GM12874 (cell line): ENCODE results near the gene ARMC12.

Source experiments
- TF ChIP-seq, protein P1 (sequence below): IDR thresholded peaks from 2 replicates; pipeline ENCODE4 v1.5.1; 2011; ENCODE audit warnings: low read depth, mild to moderate bottlenecking, control low read depth, low read length, moderate library complexity; ENCODE audit not compliant: insufficient read depth

Gene ARMC12

GRCh38 chr6:35713006-35713767 lies 23.6 kb upstream of the ARMC12 start:
- TF ChIP-seq, protein P1, sequence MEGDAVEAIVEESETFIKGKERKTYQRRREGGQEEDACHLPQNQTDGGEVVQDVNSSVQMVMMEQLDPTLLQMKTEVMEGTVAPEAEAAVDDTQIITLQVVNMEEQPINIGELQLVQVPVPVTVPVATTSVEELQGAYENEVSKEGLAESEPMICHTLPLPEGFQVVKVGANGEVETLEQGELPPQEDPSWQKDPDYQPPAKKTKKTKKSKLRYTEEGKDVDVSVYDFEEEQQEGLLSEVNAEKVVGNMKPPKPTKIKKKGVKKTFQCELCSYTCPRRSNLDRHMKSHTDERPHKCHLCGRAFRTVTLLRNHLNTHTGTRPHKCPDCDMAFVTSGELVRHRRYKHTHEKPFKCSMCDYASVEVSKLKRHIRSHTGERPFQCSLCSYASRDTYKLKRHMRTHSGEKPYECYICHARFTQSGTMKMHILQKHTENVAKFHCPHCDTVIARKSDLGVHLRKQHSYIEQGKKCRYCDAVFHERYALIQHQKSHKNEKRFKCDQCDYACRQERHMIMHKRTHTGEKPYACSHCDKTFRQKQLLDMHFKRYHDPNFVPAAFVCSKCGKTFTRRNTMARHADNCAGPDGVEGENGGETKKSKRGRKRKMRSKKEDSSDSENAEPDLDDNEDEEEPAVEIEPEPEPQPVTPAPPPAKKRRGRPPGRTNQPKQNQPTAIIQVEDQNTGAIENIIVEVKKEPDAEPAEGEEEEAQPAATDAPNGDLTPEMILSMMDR, result no peak

DNA sequence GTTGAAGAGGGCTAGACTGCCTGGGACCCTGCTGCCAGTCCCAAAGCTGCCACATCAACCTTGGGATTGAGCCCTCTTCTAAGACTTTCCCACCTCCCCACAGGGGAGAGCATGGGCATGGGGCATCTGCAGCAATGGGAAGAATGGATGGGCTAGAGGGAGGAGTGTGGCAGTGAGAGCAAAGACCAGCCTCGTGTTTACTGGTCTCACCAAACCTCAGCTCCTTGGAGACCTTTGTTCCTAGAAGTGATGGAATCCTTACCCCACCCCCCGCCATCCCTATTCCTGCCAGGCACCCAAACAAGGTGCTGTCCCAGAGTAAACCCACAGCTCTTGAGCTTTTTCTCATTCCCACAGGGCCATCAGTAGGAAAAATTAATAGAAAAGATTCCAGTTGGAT lies 20.0 kb upstream of the ARMC12 start:
- TF ChIP-seq, protein P1, result no peak

- TF ChIP-seq, protein P1, result no peak
Measured at GRCh38 chr6:35717449-35718374, 19.1 kb upstream of the ARMC12 start.

DNA sequence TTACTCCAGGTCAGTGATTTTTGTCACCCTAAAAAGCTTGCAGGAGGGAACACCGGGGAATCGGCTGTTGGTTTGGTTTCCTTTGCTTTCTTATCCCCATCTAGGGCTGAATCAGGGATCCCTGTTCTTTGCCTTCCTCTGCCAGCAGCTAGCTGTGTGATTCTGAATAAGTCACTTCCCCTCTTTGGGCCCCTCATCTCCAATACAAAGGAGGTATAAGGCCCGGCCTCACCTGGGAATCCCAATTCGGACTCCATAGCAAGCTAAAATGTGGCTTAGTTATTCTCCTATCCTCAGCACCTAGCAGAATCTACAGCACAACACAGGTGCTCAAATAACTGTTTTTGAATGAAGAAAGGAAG lies 18.5 kb upstream of the ARMC12 start:
- TF ChIP-seq, protein P1, result no peak

- TF ChIP-seq, protein P1, result no peak
Measured at GRCh38 chr6:35718911-35719381, 17.9 kb upstream of the ARMC12 start.

DNA sequence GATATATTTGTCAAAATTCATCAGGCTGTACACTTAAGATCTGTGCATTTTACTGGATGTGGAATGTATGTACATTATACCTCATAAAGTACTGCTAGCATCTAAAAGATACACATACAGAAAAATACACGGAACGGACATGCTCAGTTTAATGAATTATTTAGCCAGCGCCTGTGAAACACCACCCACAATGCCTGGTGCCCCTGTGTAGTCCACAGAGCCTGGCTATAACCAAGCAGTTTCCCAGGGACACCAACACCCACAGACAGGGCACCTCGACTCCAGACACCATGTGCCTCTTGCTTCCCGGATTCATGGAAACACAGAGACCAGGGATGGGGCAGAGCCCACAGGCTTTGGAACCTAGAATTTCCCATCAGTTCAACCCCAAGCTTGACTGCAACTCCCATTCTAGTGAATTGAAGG lies 17.4 kb upstream of the ARMC12 start:
- TF ChIP-seq, protein P1, result no peak
